K562 (cell line): Measurements from ENCODE around the gene AP2A2. TPM values are rescaled to one million over a fixed set of nuclear protein-coding genes. Genes with fewer than 3 reads are reported as not detected.
A peak's percentile ranks its signal among the peaks of the same experiment; 100 is the strongest.

Source experiments
- ATAC-seq: fragments of 200-7000 bp; cut with Tn5 transposase; 3 replicates; pipeline ENCODE4 v1.9.1; 2020; ENCODE audit warnings: moderate library complexity
- BruUV-seq: library from RNA; stranded (reverse); fragments of 400-500 nt; replicated peaks from 2 replicates; lab custom pipeline; 2021; lab: Mats Ljungman, UMichigan
- CTCF ChIA-PET: fragments of 300-600 bp; formaldehyde crosslinking; extraction: SDS; loops from one replicate; lab custom pipeline; 2021; ENCODE audit warnings: low intra/inter-chr PET ratio; lab: Yijun Ruan, JAX
- POLR2A ChIA-PET: fragments of 300-600, 350-650 bp; sonication (Branson Sonifier 250); formaldehyde crosslinking; extraction: SDS; loops from one replicate; lab custom pipeline; 2021; ENCODE audit warnings: antibody characterized with exemption, inconsistent platforms; lab: Yijun Ruan, JAX
- DNase-seq, 4 experiments: peaks; one replicate each; pipeline versions ENCODE4 v3.0.0 to v3.0.0-alpha.2; 2011 to 2018; ENCODE audit warnings: low spot score in 3 of 4, mixed read lengths in 3 of 4; ENCODE audit errors: extremely low read depth in 1 of 4
- FAIRE-seq: peaks from 2 replicates; lab custom pipeline; 2011; peaks lifted over from hg19 to GRCh38; lab: Jason Lieb, UNC
- H2AFZ ChIP-seq: 2 replicates; pipeline ENCODE4 v1.6.0; 2011; ENCODE audit warnings: low read depth, low read length, control low read depth, inconsistent platforms
- H3K27ac ChIP-seq: fragments of 200-600 bp; 3 replicates; pipeline ENCODE4 v1.8.0; 2011; ENCODE audit warnings: low read depth, mild to moderate bottlenecking, control low read depth, inconsistent platforms, low read length, moderate library complexity, mixed read lengths; ENCODE audit errors: extremely low read depth
- H3K27me3 ChIP-seq, 2 experiments: fragments of 300-600 bp in 1 of 2; 2 replicates in 1 of 2; 3 replicates in 1 of 2; pipeline versions ENCODE4 v1.6.0 to v1.8.0; 2011; ENCODE audit warnings: inconsistent platforms in 2 of 2, low read length in 2 of 2, mild to moderate bottlenecking in 1 of 2, mixed read lengths in 1 of 2, moderate library complexity in 1 of 2; ENCODE audit not compliant: control insufficient read depth in 2 of 2, insufficient read depth in 2 of 2
- H3K36me3 ChIP-seq: fragments of 300-600 bp; 3 replicates; pipeline ENCODE4 v1.8.0; 2011; ENCODE audit warnings: mild to moderate bottlenecking, low read length, inconsistent platforms; ENCODE audit not compliant: control insufficient read depth, insufficient read depth
- H3K4me1 ChIP-seq, 2 experiments: fragments of 200-600 bp in 1 of 2; replicated peaks in 1 of 2; 2 replicates in 1 of 2; 3 replicates in 1 of 2; pipeline versions ENCODE4 v1.5.1 to v1.8.0; 2011; ENCODE audit warnings: inconsistent platforms in 2 of 2, low read length in 2 of 2, mild to moderate bottlenecking in 1 of 2, mixed read lengths in 1 of 2, moderate library complexity in 1 of 2; ENCODE audit not compliant: control insufficient read depth in 2 of 2, insufficient read depth in 2 of 2
- H3K4me2 ChIP-seq: 2 replicates; pipeline ENCODE4 v1.6.1; 2011; ENCODE audit warnings: low read length, control low read depth, inconsistent platforms, mixed read lengths; ENCODE audit not compliant: insufficient read depth
- H3K4me3 ChIP-seq: fragments of 200-600 bp; sonication (generic), shearing (Covaris generic); 2 replicates; pipeline ENCODE4 v1.5.1; 2016; ENCODE audit warnings: control low read depth, inconsistent platforms
- H3K79me2 ChIP-seq: fragments of 200-600 bp; 3 replicates; pipeline ENCODE4 v1.8.0; 2011; ENCODE audit warnings: low read length, inconsistent platforms; ENCODE audit not compliant: control insufficient read depth, insufficient read depth
- H3K9ac ChIP-seq, 2 experiments: 2 replicates each; pipeline versions ENCODE4 v1.6.0 to v1.6.1; 2011; ENCODE audit warnings: low read depth in 2 of 2, low read length in 2 of 2, control low read depth in 1 of 2, inconsistent platforms in 1 of 2, mild to moderate bottlenecking in 1 of 2, mixed read lengths in 1 of 2; ENCODE audit not compliant: insufficient read depth in 1 of 2
- H3K9me1 ChIP-seq: one replicate; pipeline ENCODE4 v1.6.0; 2011; ENCODE audit warnings: inconsistent platforms, mild to moderate bottlenecking, low read length, moderate library complexity; ENCODE audit not compliant: control insufficient read depth, insufficient read depth
- H3K9me3 ChIP-seq: replicated peaks from 2 replicates; pipeline ENCODE4 v1.5.1; 2011; ENCODE audit warnings: low read depth, low read length, inconsistent platforms; ENCODE audit not compliant: control insufficient read depth, insufficient read depth
- H4K20me1 ChIP-seq: replicated peaks from 2 replicates; pipeline ENCODE4 v1.6.1; 2011; ENCODE audit warnings: low read length, inconsistent platforms, mixed read lengths; ENCODE audit not compliant: control insufficient read depth, insufficient read depth
- FOXM1 ChIP-seq, 2 experiments: fragments of 450-650 bp in 1 of 2; sonication (generic) in 1 of 2; formaldehyde crosslinking in 1 of 2; IDR thresholded peaks; 2 replicates each; pipeline versions ENCODE4 v1.6.1 to v1.9.0; 2017 to 2022; ENCODE audit warnings: low read depth in 2 of 2, mild to moderate bottlenecking in 2 of 2, missing genetic modification reagents in 1 of 2, moderate library complexity in 1 of 2
- NFIC ChIP-seq: fragments of 450-650 bp; IDR thresholded peaks from 2 replicates; pipeline ENCODE4 v1.6.1; 2017; ENCODE audit warnings: mild to moderate bottlenecking, inconsistent platforms
- RAD51 ChIP-seq: fragments of 450-650 bp; IDR thresholded peaks from 2 replicates; pipeline ENCODE4 v1.7.1; 2016; ENCODE audit warnings: low read depth, mild to moderate bottlenecking, borderline replicate concordance
- ZNF124 ChIP-seq: sonication (generic); formaldehyde crosslinking; IDR thresholded peaks from 2 replicates; pipeline ENCODE4 v1.8.1; 2022; ENCODE audit warnings: missing genetic modification reagents
- WGBS: fragments of 100-300 bp; shearing (Covaris generic); methylation state at CpG from one replicate; pipeline ENCODE4 v1.1.6; 2016; ENCODE audit warnings: low coverage, mixed read lengths; ENCODE audit not compliant: insufficient coverage; ENCODE audit errors: missing lambda C conversion rate; 5-methylcytosine and 5-hydroxymethylcytosine counted together
- in situ Hi-C: fragments of 300-500 bp; cut with MboI; formaldehyde crosslinking; loops from 4 replicates; pipeline ENCODE4 v1.15.0; 2018; ENCODE audit warnings: inconsistent platforms, mixed read lengths
- intact Hi-C: fragments of 100-400 bp; cut with micrococcal nuclease; formaldehyde crosslinking; loops from 2 replicates; pipeline ENCODE4 v1.14.2; 2022
- polyA plus RNA-seq, 8 experiments: library from polyadenylated mRNA; depleted of rRNA in 4 of 8; stranded (reverse) in 5 of 8; unstranded in 3 of 8; fragments of >200 nt; fragmentation: Nextera tagmentation in 2 of 8; fragmentation: Illumina TruSeq in 1 of 8; extraction: Ambion mirVana in 2 of 8; extraction: Trizol in 1 of 8; gene quantifications; 2 replicates each; pipeline versions ENCODE4 v1.2.1 to v1.2.3, GENCODE V29; 2011 to 2014; ENCODE audit warnings: inconsistent platforms in 1 of 8, missing spikeins in 1 of 8
- total RNA-seq, 7 experiments: library from RNA; depleted of rRNA in 6 of 7; stranded (reverse); fragments of >200 nt in 6 of 7; fragmentation: Illumina TruSeq in 2 of 7; extraction: Trizol in 2 of 7; gene quantifications; 2 replicates each; pipeline versions ENCODE4 v1.2.1 to v1.2.3, GENCODE V29; 2011 to 2021; ENCODE audit warnings: low replicate concordance in 1 of 7

Gene AP2A2
- total and polyA plus RNA-seq, 9 of the 15 experiments (the other 6 are each of a cell fraction or from before 2014, with no cell fraction given): 0.69 to 41.7 (median 15.2) TPM

- TF ChIP-seq FOXM1 (IDR thresholded peaks at IDR 0.05; ENCODE audit: low read depth) (peak; percentile 27; the same call in 1 of the 2 replicates), FOXM1 (CRISPR knock-in tag; IDR thresholded peaks at IDR 0.05; ENCODE audit: low read depth) (no peak), RAD51 (peak; percentile 43; the same call in 1 of the 2 replicates), ZNF124 (CRISPR knock-in tag) (no peak)
These were observed 118.0 kb downstream of the AP2A2 start (continued) for GRCh38 chr11:1043563-1044096.

- no peak overlapping the region for H3K9ac ChIP-seq
- no peak overlapping the region for H3K4me3 ChIP-seq
- no peaks in the 10 kb centered on the region for H3K79me2 ChIP-seq
- intact Hi-C loops (no loop called here), in situ Hi-C loops (no loop called here)
- no peak for TF ChIP-seq NFIC
- H3K9me1 ChIP-seq: no peaks in the 10 kb centered on the region
- 0 out of 2 replicates have a peak, but pooled peaks cover 7% of the 10 kb centered on the region for H4K20me1 ChIP-seq
- peaks cover 22 to 52% of the 10 kb centered on the region in 2 experiments for H3K27me3 ChIP-seq
- no peak overlapping the region for H3K27ac ChIP-seq
- ATAC-seq (no peak), FAIRE-seq (no peak), DNase-seq (no peak)
- WGBS: 17% methylated on average over 3 of the region's 6 CpGs
- H2AFZ ChIP-seq: no peak overlapping the region
- ChIA-PET POLR2A (no interaction called here), CTCF (no interaction called here)
- peaks cover 0 to 40% of the 10 kb centered on the region in 2 experiments; a peak in 2 of 5 replicates for H3K4me1 ChIP-seq
- no peaks in the 10 kb centered on the region for H3K36me3 ChIP-seq
- no TSS peak for BruUV-seq
- no peak overlapping the region for H3K4me2 ChIP-seq
- no peaks in the 10 kb centered on the region for H3K9me3 ChIP-seq
These were observed 118.5 kb downstream of the AP2A2 start for GRCh38 chr11:1044160-1044559.
